HepG2 (cell line): ENCODE measurements around the gene DNMT3A. TPM values are rescaled to one million over a fixed set of nuclear protein-coding genes. Genes with fewer than 3 reads are reported as not detected.

ENCODE experiments used
- AKAP8 ChIP-seq: sonication (generic); formaldehyde crosslinking; IDR thresholded peaks from 2 replicates; pipeline ENCODE4 v1.5.1; 2020; ENCODE audit warnings: mild to moderate bottlenecking, missing genetic modification reagents
- ARNT2 ChIP-seq: sonication (generic); formaldehyde crosslinking; IDR thresholded peaks from 2 replicates; pipeline ENCODE4 v1.8.0; 2022; ENCODE audit warnings: mild to moderate bottlenecking, low read depth, missing genetic modification reagents, moderate library complexity
- BHLHE40 ChIP-seq: IDR thresholded peaks from 2 replicates; pipeline ENCODE4 v1.6.1; 2011; ENCODE audit warnings: low read length, improper control_type of control experiment
- CHCHD3 ChIP-seq: sonication (generic); formaldehyde crosslinking; IDR thresholded peaks from 2 replicates; pipeline ENCODE4 v1.8.0; 2022; ENCODE audit warnings: mild to moderate bottlenecking, missing genetic modification reagents, moderate library complexity
- EED ChIP-seq: sonication (generic); formaldehyde crosslinking; IDR thresholded peaks from 2 replicates; pipeline ENCODE4 v1.5.0; 2020; ENCODE audit warnings: mild to moderate bottlenecking, missing genetic modification reagents
- GFI1 ChIP-seq: sonication (generic); formaldehyde crosslinking; IDR thresholded peaks from 2 replicates; pipeline ENCODE4 v1.5.0; 2020; ENCODE audit warnings: missing genetic modification reagents, mild to moderate bottlenecking, borderline replicate concordance
- HCFC1 ChIP-seq: fragments of 150-350 bp; IDR thresholded peaks from 2 replicates; pipeline ENCODE4 v1.6.1; 2014; ENCODE audit warnings: low read depth, low read length
- JARID2 ChIP-seq: sonication (generic); formaldehyde crosslinking; IDR thresholded peaks from 2 replicates; pipeline ENCODE4 v1.8.1; 2023; ENCODE audit warnings: missing genetic modification reagents, inconsistent platforms; ENCODE audit not compliant: insufficient replicate concordance
- MLLT10 ChIP-seq: sonication (generic); formaldehyde crosslinking; IDR thresholded peaks from 2 replicates; pipeline ENCODE4 v1.4.0; 2020; ENCODE audit warnings: missing genetic modification reagents
- MXI1 ChIP-seq: IDR thresholded peaks from 3 replicates; pipeline ENCODE4 v1.6.1; 2012; ENCODE audit warnings: low read depth, low read length, inconsistent platforms, borderline replicate concordance
- NAIF1 ChIP-seq: sonication (generic); formaldehyde crosslinking; IDR thresholded peaks from 2 replicates; pipeline ENCODE4 v1.5.0; 2020; ENCODE audit warnings: mild to moderate bottlenecking, missing genetic modification reagents, borderline replicate concordance
- SALL1 ChIP-seq: sonication (generic); formaldehyde crosslinking; IDR thresholded peaks from 2 replicates; pipeline ENCODE4 v1.8.0; 2022; ENCODE audit warnings: mild to moderate bottlenecking, missing genetic modification reagents
- SNAPC4 ChIP-seq: sonication (generic); formaldehyde crosslinking; IDR thresholded peaks from 2 replicates; pipeline ENCODE4 v1.4.0; 2020; ENCODE audit warnings: mild to moderate bottlenecking, missing genetic modification reagents
- SSRP1 ChIP-seq: IDR thresholded peaks from 2 replicates; pipeline ENCODE4 v1.6.1; 2016; ENCODE audit warnings: control low read depth
- U2AF2 ChIP-seq: fragments of 200-400 bp; formaldehyde crosslinking; IDR thresholded peaks from 2 replicates; pipeline ENCODE4 v1.6.1; 2017; ENCODE audit warnings: low read depth, mild to moderate bottlenecking, low read length
- ZNF282 ChIP-seq: fragments of 450-650 bp; IDR thresholded peaks from 2 replicates; pipeline ENCODE4 v1.6.1; 2018; ENCODE audit not compliant: partially characterized antibody
- ZNF296 ChIP-seq: sonication (generic); formaldehyde crosslinking; conservative IDR thresholded peaks from 2 replicates; pipeline ENCODE4 v1.5.0; 2020; ENCODE audit warnings: mild to moderate bottlenecking, missing genetic modification reagents
- ZNF792 ChIP-seq: IDR thresholded peaks from 2 replicates; pipeline ENCODE4 v1.6.1; 2016
- polyA plus RNA-seq, 8 experiments: library from polyadenylated mRNA; depleted of rRNA in 3 of 8; stranded (reverse) in 7 of 8; unstranded in 1 of 8; fragments of >200 nt; fragmentation: Illumina TruSeq in 4 of 8; extraction: Trizol in 4 of 8; gene quantifications; 2 replicates each; pipeline versions ENCODE4 v1.2.1 to v1.2.3, GENCODE V29; 2011 to 2016; ENCODE audit warnings: low read depth in 4 of 8, missing spikeins in 1 of 8, mixed read lengths in 1 of 8; ENCODE audit not compliant: insufficient read depth in 1 of 8
- total RNA-seq, 5 experiments: library from RNA; depleted of rRNA; stranded (reverse); fragments of >200 nt; fragmentation: Illumina TruSeq; extraction: Trizol; gene quantifications; 2 replicates each; pipeline ENCODE4 v1.2.3, GENCODE V29; 2016; ENCODE audit warnings: low read depth in 1 of 5
- TF ChIP-seq, protein P1 (sequence below): sonication (generic); formaldehyde crosslinking; IDR thresholded peaks from 2 replicates; pipeline ENCODE4 v1.8.1; 2022; ENCODE audit warnings: low read depth, mild to moderate bottlenecking, missing genetic modification reagents
- TF ChIP-seq, protein P2 (sequence below): IDR thresholded peaks from 2 replicates; pipeline ENCODE4 v1.6.1; 2016; ENCODE audit warnings: missing biosample characterization, missing genetic modification reagents, low read depth

Gene DNMT3A
- total and polyA plus RNA-seq, 2 of the 13 experiments (the other 11 are each of a cell fraction or from before 2014, with no cell fraction given): 14.7 to 29.1 TPM

DNA sequence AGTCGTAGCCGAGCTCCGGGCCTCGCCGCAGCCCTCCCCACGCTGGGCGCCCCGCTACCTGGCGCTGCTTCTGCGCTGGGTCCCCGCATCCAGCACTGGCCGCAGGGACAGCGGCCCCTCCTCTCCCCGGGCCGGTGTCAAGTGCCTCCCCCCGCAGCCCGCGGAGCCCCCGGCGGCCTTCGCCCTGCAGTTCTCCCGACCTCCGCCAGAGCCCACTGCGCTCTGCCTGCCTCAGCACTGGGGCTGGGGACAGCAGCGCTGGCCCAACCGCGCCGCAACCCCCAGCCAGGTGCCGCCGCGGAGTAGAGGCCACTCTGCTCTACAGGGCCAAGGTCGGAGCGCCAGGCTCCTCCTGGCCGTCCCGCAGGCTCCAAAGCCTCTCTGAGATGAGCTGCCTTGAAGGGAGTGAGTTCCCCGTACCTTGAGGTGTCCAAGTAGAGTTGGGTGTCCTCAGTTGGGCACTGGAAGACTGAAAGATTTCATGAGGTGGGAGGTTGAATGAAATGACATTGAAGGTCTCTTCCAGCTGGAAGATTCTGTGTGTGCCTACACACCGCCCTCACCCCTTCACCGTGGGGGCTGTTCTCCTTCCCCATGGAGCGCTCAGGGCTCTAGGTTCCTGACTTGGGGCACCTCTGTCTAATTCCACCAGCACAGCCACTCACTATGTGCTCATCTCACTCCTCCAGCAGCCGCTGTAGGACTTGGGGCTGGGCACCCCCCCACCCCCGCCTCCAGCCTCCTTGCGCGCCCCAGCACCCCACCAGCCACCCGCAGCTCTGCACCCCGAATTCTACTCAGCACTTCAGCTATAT is 854 bp upstream of the DNMT3A start (continued):
- TF ChIP-seq SNAPC4 (CRISPR knock-in tag): no peak
- peak; percentile 17; the same call in 1 of the 2 replicates for TF ChIP-seq BHLHE40
- peak; percentile 97 for TF ChIP-seq JARID2 (CRISPR knock-in tag)
- TF ChIP-seq ARNT2 (CRISPR knock-in tag): peak; percentile 90
- TF ChIP-seq ZNF792 (CRISPR knock-in tag): 0 out of 2 replicates have a peak, but pooled peaks have one; percentile 71
- TF ChIP-seq CHCHD3 (CRISPR knock-in tag): peak; percentile 77; the same call in 1 of the 2 replicates
- peak; percentile 89 for TF ChIP-seq AKAP8 (CRISPR knock-in tag)
- no peak for TF ChIP-seq MLLT10
- TF ChIP-seq ZNF282: no peak
- peak; percentile 83 for TF ChIP-seq ZNF296 (CRISPR knock-in tag)
- TF ChIP-seq, protein P1, sequence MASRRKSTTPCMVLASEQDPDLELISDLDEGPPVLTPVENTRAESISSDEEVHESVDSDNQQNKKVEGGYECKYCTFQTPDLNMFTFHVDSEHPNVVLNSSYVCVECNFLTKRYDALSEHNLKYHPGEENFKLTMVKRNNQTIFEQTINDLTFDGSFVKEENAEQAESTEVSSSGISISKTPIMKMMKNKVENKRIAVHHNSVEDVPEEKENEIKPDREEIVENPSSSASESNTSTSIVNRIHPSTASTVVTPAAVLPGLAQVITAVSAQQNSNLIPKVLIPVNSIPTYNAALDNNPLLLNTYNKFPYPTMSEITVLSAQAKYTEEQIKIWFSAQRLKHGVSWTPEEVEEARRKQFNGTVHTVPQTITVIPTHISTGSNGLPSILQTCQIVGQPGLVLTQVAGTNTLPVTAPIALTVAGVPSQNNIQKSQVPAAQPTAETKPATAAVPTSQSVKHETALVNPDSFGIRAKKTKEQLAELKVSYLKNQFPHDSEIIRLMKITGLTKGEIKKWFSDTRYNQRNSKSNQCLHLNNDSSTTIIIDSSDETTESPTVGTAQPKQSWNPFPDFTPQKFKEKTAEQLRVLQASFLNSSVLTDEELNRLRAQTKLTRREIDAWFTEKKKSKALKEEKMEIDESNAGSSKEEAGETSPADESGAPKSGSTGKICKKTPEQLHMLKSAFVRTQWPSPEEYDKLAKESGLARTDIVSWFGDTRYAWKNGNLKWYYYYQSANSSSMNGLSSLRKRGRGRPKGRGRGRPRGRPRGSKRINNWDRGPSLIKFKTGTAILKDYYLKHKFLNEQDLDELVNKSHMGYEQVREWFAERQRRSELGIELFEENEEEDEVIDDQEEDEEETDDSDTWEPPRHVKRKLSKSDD (CRISPR knock-in tag): peak; percentile 85; the same call in 1 of the 2 replicates
- TF ChIP-seq, protein P2, sequence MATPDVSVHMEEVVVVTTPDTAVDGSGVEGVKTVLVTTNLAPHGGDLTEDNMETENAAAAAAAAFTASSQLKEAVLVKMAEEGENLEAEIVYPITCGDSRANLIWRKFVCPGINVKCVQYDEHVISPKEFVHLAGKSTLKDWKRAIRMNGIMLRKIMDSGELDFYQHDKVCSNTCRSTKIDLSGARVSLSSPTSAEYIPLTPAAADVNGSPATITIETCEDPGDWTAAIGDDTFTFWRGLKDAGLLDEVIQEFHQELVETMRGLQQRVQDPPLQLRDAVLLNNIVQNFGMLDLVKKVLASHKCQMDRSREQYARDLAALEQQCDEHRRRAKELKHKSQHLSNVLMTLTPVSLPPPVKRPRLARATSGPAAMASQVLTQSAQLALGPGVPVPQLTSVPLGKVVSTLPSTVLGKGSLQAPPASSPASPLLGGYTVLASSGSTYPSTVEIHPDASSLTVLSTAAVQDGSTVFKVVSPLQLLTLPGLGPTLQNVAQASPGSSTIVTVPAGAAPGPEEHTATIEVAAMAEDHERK (CRISPR knock-in tag): no peak
- TF ChIP-seq EED (CRISPR knock-in tag): no peak
- TF ChIP-seq U2AF2: no peak
- no peak for TF ChIP-seq NAIF1 (CRISPR knock-in tag)
- TF ChIP-seq GFI1 (CRISPR knock-in tag): no peak; the same call in 1 of the 2 replicates
- peak; percentile 13; the same call in 1 of the 2 replicates for TF ChIP-seq HCFC1
- peak; percentile 95 for TF ChIP-seq SALL1 (CRISPR knock-in tag)
- peak; percentile 68; the same call in 1 of the 3 replicates for TF ChIP-seq MXI1
- peak; percentile 85; the same call in 1 of the 2 replicates for TF ChIP-seq SSRP1
